Measurements from ENCODE around the gene LCE3A. TPM values are rescaled to one million over a fixed set of nuclear protein-coding genes. Genes with fewer than 3 reads are reported as not detected.

Gene LCE3A
- total RNA-seq, 4 donors from 2014 or later, result not detected

DNA sequence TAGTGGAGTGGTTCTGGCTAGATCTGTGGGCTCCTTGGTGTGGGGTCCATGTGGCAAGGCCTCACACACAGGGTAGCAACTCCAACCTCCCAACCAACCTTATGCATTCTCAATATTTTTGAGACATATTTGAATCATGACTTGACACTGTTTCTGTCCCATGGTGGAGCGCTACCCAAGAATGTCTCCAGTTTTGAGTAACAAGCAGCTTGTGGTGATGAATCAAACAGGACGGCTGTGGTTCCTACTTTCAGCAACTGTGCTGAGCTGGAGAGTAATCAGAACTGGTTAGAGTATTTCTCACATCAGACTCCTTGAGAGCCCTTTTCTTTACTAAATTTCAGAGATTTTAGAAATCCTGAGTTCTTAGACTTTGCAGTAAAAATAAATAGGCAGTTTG is 45.7 kb downstream of the LCE3A start:
- Histone ChIP-seq H3K9me3 (no peaks in the 10 kb centered on the region), H3K4me1 (no peaks in the 10 kb centered on the region), H3K36me3 (no peaks in the 10 kb centered on the region), H3K27ac (no peak overlapping the region), H3K4me3 (no peak overlapping the region), H3K27me3 (no peaks in the 10 kb centered on the region)
- DNase-seq, result no peak
- TF ChIP-seq, protein P1, sequence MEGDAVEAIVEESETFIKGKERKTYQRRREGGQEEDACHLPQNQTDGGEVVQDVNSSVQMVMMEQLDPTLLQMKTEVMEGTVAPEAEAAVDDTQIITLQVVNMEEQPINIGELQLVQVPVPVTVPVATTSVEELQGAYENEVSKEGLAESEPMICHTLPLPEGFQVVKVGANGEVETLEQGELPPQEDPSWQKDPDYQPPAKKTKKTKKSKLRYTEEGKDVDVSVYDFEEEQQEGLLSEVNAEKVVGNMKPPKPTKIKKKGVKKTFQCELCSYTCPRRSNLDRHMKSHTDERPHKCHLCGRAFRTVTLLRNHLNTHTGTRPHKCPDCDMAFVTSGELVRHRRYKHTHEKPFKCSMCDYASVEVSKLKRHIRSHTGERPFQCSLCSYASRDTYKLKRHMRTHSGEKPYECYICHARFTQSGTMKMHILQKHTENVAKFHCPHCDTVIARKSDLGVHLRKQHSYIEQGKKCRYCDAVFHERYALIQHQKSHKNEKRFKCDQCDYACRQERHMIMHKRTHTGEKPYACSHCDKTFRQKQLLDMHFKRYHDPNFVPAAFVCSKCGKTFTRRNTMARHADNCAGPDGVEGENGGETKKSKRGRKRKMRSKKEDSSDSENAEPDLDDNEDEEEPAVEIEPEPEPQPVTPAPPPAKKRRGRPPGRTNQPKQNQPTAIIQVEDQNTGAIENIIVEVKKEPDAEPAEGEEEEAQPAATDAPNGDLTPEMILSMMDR (IDR thresholded peaks at IDR 0.05), result no peak
- TF ChIP-seq POLR2A (IDR thresholded peaks at IDR 0.05), result no peak

Small RNAs within 50 kb of the gene (small RNA-seq; reads per million reads assigned to genes)
- gene LCE3A, result 0 reads per million in 2 donors
- gene LCE3B, result 0 reads per million in 2 donors

Other genes starting within 250 kb of the LCE3A start
- under 1 TPM in 1 of 4 donors, not detected in 3; 0.67 TPM for gene CRNN, start 208.8 kb downstream of the LCE3A start, total RNA-seq
- not detected for gene LCE5A, start 112.3 kb downstream of the LCE3A start, total RNA-seq
- not detected for gene CRCT1, start 108.6 kb downstream of the LCE3A start, total RNA-seq
- not detected for gene LCE3E, start 56.3 kb downstream of the LCE3A start, total RNA-seq
- gene LCE3D, start 42.6 kb downstream of the LCE3A start, total RNA-seq, result not detected
- not detected for gene LCE3C, start 22.9 kb downstream of the LCE3A start, total RNA-seq
- not detected for gene LCE3B, start 9.3 kb downstream of the LCE3A start, total RNA-seq
- gene LCE2D, start 40.3 kb upstream of the LCE3A start, total RNA-seq, result not detected
- not detected for gene LCE2C, start 52.2 kb upstream of the LCE3A start, total RNA-seq
- not detected for gene LCE2B, start 63.0 kb upstream of the LCE3A start, total RNA-seq
- gene LCE2A, start 75.2 kb upstream of the LCE3A start, total RNA-seq, result not detected
- gene LCE4A, start 85.1 kb upstream of the LCE3A start, total RNA-seq, result not detected
- gene KPRP, start 134.9 kb upstream of the LCE3A start, total RNA-seq, result not detected
- not detected for gene LCE1F, start 152.0 kb upstream of the LCE3A start, total RNA-seq
- gene LCE1E, start 163.2 kb upstream of the LCE3A start, total RNA-seq, result not detected
- not detected for gene LCE1D, start 173.6 kb upstream of the LCE3A start, total RNA-seq
- not detected for gene LCE1C, start 183.5 kb upstream of the LCE3A start, total RNA-seq
- not detected for gene LCE1B, start 188.9 kb upstream of the LCE3A start, total RNA-seq
- not detected for gene LCE1A, start 204.4 kb upstream of the LCE3A start, total RNA-seq
- not detected for gene LCE6A, start 219.8 kb upstream of the LCE3A start, total RNA-seq
- gene LCE7A, start 236.9 kb upstream of the LCE3A start, total RNA-seq, result not detected